HEK293 (cell line): ENCODE data around the gene CLK1.

Experiments used
- CTCF ChIP-seq: fragments of 450-650 bp; formaldehyde crosslinking; IDR thresholded peaks from 2 replicates; pipeline ENCODE4 v1.5.1; 2016; ENCODE audit warnings: missing biosample characterization, missing genetic modification characterization
- HOXD13 ChIP-seq: sonication (generic); formaldehyde crosslinking; IDR thresholded peaks from 2 replicates; pipeline ENCODE4 v1.8.0; 2022; ENCODE audit warnings: missing genetic modification reagents, borderline replicate concordance
- MEIS1 ChIP-seq: sonication (generic); formaldehyde crosslinking; IDR thresholded peaks from 2 replicates; pipeline ENCODE4 v1.8.1; 2022; ENCODE audit warnings: missing genetic modification reagents, mild to moderate bottlenecking, borderline replicate concordance
- TCF7L2 ChIP-seq: IDR thresholded peaks from 2 replicates; pipeline ENCODE4 v1.6.1; 2011; ENCODE audit warnings: low read depth, mild to moderate bottlenecking, inconsistent platforms, low read length, moderate library complexity, borderline replicate concordance
- ZNF48 ChIP-seq: fragments of 450-650 bp; formaldehyde crosslinking; IDR thresholded peaks from 2 replicates; pipeline ENCODE4 v1.5.1; 2016; ENCODE audit warnings: missing biosample characterization, missing genetic modification characterization
- ZNF521 ChIP-seq: fragments of 450-650 bp; formaldehyde crosslinking; IDR thresholded peaks from 2 replicates; pipeline ENCODE4 v1.5.1; 2017; ENCODE audit warnings: missing biosample characterization, mild to moderate bottlenecking, missing genetic modification characterization
- ZNF544 ChIP-seq: fragments of 450-650 bp; formaldehyde crosslinking; IDR thresholded peaks from 2 replicates; pipeline ENCODE4 v1.5.0; 2017; ENCODE audit warnings: missing biosample characterization, missing genetic modification characterization
- ZNF549 ChIP-seq: fragments of 450-650 bp; IDR thresholded peaks from 2 replicates; pipeline ENCODE4 v1.5.1; 2018; ENCODE audit warnings: missing biosample characterization, missing genetic modification characterization, mild to moderate bottlenecking, inconsistent platforms, moderate library complexity

GRCh38 chr2:200850512-200851256 lies 13.8 kb downstream of the CLK1 start:
- no peak for TF ChIP-seq ZNF544 (tag by site-specific recombination)
- TF ChIP-seq MEIS1 (CRISPR knock-in tag), result no peak
- no peak for TF ChIP-seq ZNF549 (tag by site-specific recombination)
- no peak for TF ChIP-seq CTCF
- no peak for TF ChIP-seq HOXD13
- no peak for TF ChIP-seq ZNF48 (tag by site-specific recombination)
- TF ChIP-seq TCF7L2, result no peak
- TF ChIP-seq ZNF521 (tag by site-specific recombination), result no peak
